Omental fat pad (tissue), 4 donors: ENCODE data around the gene CTXND1. TPM values are rescaled to one million over a fixed set of nuclear protein-coding genes. Genes with fewer than 3 reads are reported as not detected.

Source experiments
- ATAC-seq: fragments of 150-250 bp; one replicate; pipeline ENCODE4 v1.9.1; 2016; ENCODE audit warnings: mild to moderate bottlenecking, moderate library complexity; ENCODE audit not compliant: low FRiP score
- DNase-seq: peaks from one replicate; pipeline ENCODE4 v3.0.0-alpha.2; 2019; ENCODE audit warnings: low spot score
- CTCF ChIP-seq, 3 donors: fragments of 450-650 bp; IDR thresholded peaks; one replicate each; pipeline ENCODE4 v1.5.1; 2016 to 2017; ENCODE audit warnings: antibody characterized with exemption in 3 of 3, mild to moderate bottlenecking in 3 of 3, moderate library complexity in 2 of 3
- total RNA-seq, 4 donors: library from RNA; depleted of rRNA; stranded (reverse); fragments of >200 nt; gene quantifications; one replicate each; pipeline ENCODE4 v1.1.0, GENCODE V29; 2016

The CTXND1 gene
- total RNA-seq, 4 donors from 2014 or later: 0.16 TPM; not detected in 3

- DNase-seq (no peak), ATAC-seq (no peak)
- no peak for TF ChIP-seq CTCF (IDR thresholded peaks at IDR 0.05)
These were observed 5.6 kb downstream of the CTXND1 start for GRCh38 chr15:80246425-80246894.

GRCh38 chr15:80242802-80243201, 9.2 kb downstream of the CTXND1 start:
- DNase-seq: no peak
- TF ChIP-seq CTCF (IDR thresholded peaks at IDR 0.05): no peak
- no peak for ATAC-seq

GRCh38 chr15:80242132-80242769, 9.8 kb downstream of the CTXND1 start:
- no peak for DNase-seq
- no peak for TF ChIP-seq CTCF (IDR thresholded peaks at IDR 0.05)
- no peak for ATAC-seq

- TF ChIP-seq CTCF (IDR thresholded peaks at IDR 0.05): no peak
- no peak for DNase-seq
- no peak for ATAC-seq
These were observed 10.5 kb downstream of the CTXND1 start for GRCh38 chr15:80241508-80241907.

GRCh38 chr15:80240276-80240675, 11.7 kb downstream of the CTXND1 start:
- no peak for DNase-seq
- ATAC-seq: no peak
- no peak for TF ChIP-seq CTCF (IDR thresholded peaks at IDR 0.05)

GRCh38 chr15:80234883-80235282, 17.1 kb downstream of the CTXND1 start:
- no peak for TF ChIP-seq CTCF (IDR thresholded peaks at IDR 0.05)
- DNase-seq (no peak), ATAC-seq (no peak)

GRCh38 chr15:80233581-80233980, 18.4 kb downstream of the CTXND1 start:
- ATAC-seq (no peak), DNase-seq (no peak)
- no peak for TF ChIP-seq CTCF (IDR thresholded peaks at IDR 0.05)
